ENCODE data around the gene SPARCL1. TPM values are rescaled to one million over a fixed set of nuclear protein-coding genes. Genes with fewer than 3 reads are reported as not detected.
"Not testable (repeated sequence)": the region's sequence is repeated elsewhere in the genome, so short reads cannot be mapped to it uniquely, and the experiment has no call there.

The SPARCL1 gene
- total RNA-seq, 1 donor from 2014 or later, result not detected

GRCh38 chr4:87458913-87459312 is 70.3 kb downstream of the SPARCL1 start:
- no peak for TF ChIP-seq CTCF (conservative IDR thresholded peaks at IDR 0.05; ENCODE audit: low read depth, low read length)
- no peak for DNase-seq (ENCODE audit: low read depth)
- H3K4me3 ChIP-seq (ENCODE audit: low read depth, low read length), result no peak overlapping the region

GRCh38 chr4:87451537-87451936 is 77.6 kb downstream of the SPARCL1 start:
- H3K4me3 ChIP-seq (ENCODE audit: low read depth, low read length), result no peak overlapping the region
- DNase-seq (ENCODE audit: low read depth), result no peak
- TF ChIP-seq CTCF (conservative IDR thresholded peaks at IDR 0.05; ENCODE audit: low read depth, low read length), result peak; percentile 32

GRCh38 chr4:87446375-87446774 is 82.8 kb downstream of the SPARCL1 start:
- H3K4me3 ChIP-seq (ENCODE audit: low read depth, low read length); DNase-seq (ENCODE audit: low read depth): not testable (repeated sequence)

- H3K4me3 ChIP-seq (ENCODE audit: low read depth, low read length), result no peak overlapping the region
- DNase-seq (ENCODE audit: low read depth), result no peak
- no peak for TF ChIP-seq CTCF (conservative IDR thresholded peaks at IDR 0.05; ENCODE audit: low read depth, low read length)
Measured at GRCh38 chr4:87445964-87446363, 83.2 kb downstream of the SPARCL1 start.

GRCh38 chr4:87444741-87445140 is 84.4 kb downstream of the SPARCL1 start:
- H3K4me3 ChIP-seq (ENCODE audit: low read depth, low read length), result no peak overlapping the region
- no peak for DNase-seq (ENCODE audit: low read depth)
- TF ChIP-seq CTCF (conservative IDR thresholded peaks at IDR 0.05; ENCODE audit: low read depth, low read length), result no peak

- no peak for DNase-seq (ENCODE audit: low read depth)
- TF ChIP-seq CTCF (conservative IDR thresholded peaks at IDR 0.05; ENCODE audit: low read depth, low read length), result no peak
- H3K4me3 ChIP-seq (ENCODE audit: low read depth, low read length), result no peak overlapping the region
Measured at GRCh38 chr4:87442889-87443288, 86.3 kb downstream of the SPARCL1 start.

GRCh38 chr4:87433342-87433741 is 95.8 kb downstream of the SPARCL1 start:
- TF ChIP-seq CTCF (conservative IDR thresholded peaks at IDR 0.05; ENCODE audit: low read depth, low read length), result no peak
- no peak for DNase-seq (ENCODE audit: low read depth)
- no peak overlapping the region for H3K4me3 ChIP-seq (ENCODE audit: low read depth, low read length)

GRCh38 chr4:87430038-87430437 is 99.1 kb downstream of the SPARCL1 start:
- DNase-seq (ENCODE audit: low read depth), result no peak
- no peak overlapping the region for H3K4me3 ChIP-seq (ENCODE audit: low read depth, low read length)
- no peak for TF ChIP-seq CTCF (conservative IDR thresholded peaks at IDR 0.05; ENCODE audit: low read depth, low read length)
